ENCODE measurements around the gene NOTCH3. TPM values are rescaled to one million over a fixed set of nuclear protein-coding genes. Genes with fewer than 3 reads are reported as not detected.

The NOTCH3 gene
- total and polyA plus RNA-seq, 3 donors from 2014 or later: 11.4 to 16.8 (median 16.1) TPM

- DNase-seq: no peak
- intact Hi-C loops (cut with DNase I; ENCODE audit: low total_unique reads): no loop called here
- H3K27me3 ChIP-seq: no peaks in the 10 kb centered on the region
- H3K4me1 ChIP-seq: no peaks in the 10 kb centered on the region
- H3K36me3 ChIP-seq (ENCODE audit: low read depth, missing control alignments): no peaks in the 10 kb centered on the region
- 88 to 95% methylated on average over 2 to 10 of the region's 10 CpGs for WGBS, 2 donors
- TF ChIP-seq, protein P1, sequence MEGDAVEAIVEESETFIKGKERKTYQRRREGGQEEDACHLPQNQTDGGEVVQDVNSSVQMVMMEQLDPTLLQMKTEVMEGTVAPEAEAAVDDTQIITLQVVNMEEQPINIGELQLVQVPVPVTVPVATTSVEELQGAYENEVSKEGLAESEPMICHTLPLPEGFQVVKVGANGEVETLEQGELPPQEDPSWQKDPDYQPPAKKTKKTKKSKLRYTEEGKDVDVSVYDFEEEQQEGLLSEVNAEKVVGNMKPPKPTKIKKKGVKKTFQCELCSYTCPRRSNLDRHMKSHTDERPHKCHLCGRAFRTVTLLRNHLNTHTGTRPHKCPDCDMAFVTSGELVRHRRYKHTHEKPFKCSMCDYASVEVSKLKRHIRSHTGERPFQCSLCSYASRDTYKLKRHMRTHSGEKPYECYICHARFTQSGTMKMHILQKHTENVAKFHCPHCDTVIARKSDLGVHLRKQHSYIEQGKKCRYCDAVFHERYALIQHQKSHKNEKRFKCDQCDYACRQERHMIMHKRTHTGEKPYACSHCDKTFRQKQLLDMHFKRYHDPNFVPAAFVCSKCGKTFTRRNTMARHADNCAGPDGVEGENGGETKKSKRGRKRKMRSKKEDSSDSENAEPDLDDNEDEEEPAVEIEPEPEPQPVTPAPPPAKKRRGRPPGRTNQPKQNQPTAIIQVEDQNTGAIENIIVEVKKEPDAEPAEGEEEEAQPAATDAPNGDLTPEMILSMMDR (IDR thresholded peaks at IDR 0.05): no peak
- no peaks in the 10 kb centered on the region for H3K9me3 ChIP-seq
- no peak overlapping the region for H3K27ac ChIP-seq
- no peak overlapping the region for H3K4me3 ChIP-seq
These were observed 30.5 kb upstream of the NOTCH3 start for GRCh38 chr19:15231271-15231670.

- H3K27ac ChIP-seq: no peak overlapping the region
- intact Hi-C loops (cut with DNase I; ENCODE audit: low total_unique reads): no loop called here
- no peaks in the 10 kb centered on the region for H3K27me3 ChIP-seq
- no peak for DNase-seq
- peaks cover 5% of the 10 kb centered on the region for H3K4me1 ChIP-seq
- no peaks in the 10 kb centered on the region for H3K9me3 ChIP-seq
- H3K4me3 ChIP-seq: no peak overlapping the region
- WGBS, 2 donors: 92 to 97% methylated on average over 7 of the region's 7 CpGs
- H3K36me3 ChIP-seq (ENCODE audit: low read depth, missing control alignments): no peaks in the 10 kb centered on the region
- TF ChIP-seq POLR2A (IDR thresholded peaks at IDR 0.05): no peak
- TF ChIP-seq, protein P1 (IDR thresholded peaks at IDR 0.05): no peak
These were observed 26.5 kb upstream of the NOTCH3 start for GRCh38 chr19:15227261-15227660.

DNA sequence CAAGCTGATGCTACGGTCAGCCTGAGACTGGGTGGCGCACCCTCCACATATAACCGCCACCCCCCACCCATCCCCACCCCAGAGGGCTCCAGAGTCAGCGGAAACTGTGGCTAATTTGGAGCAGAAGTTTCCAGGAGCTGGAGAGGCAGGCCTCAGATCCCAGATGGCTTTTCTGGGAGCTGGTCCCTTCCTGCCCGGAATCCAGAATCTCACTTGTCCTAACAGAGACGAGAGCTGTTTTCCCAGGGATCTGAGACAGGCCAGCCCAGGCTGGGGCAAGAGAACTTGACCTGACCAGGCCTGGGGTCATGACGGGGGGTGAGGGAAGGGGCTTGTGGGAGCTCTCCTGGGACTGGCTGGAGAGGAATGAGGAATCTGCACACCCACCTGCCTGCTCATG, 25.0 kb upstream of the NOTCH3 start:
- H3K27me3 ChIP-seq: no peaks in the 10 kb centered on the region
- intact Hi-C loops (cut with DNase I; ENCODE audit: low total_unique reads): no loop called here
- no peak for DNase-seq
- H3K4me1 ChIP-seq: peaks cover 5% of the 10 kb centered on the region
- H3K4me3 ChIP-seq: no peak overlapping the region
- no peaks in the 10 kb centered on the region for H3K36me3 ChIP-seq (ENCODE audit: low read depth, missing control alignments)
- TF ChIP-seq, protein P1 (IDR thresholded peaks at IDR 0.05): no peak
- no peak for TF ChIP-seq POLR2A (IDR thresholded peaks at IDR 0.05)
- WGBS, 2 donors: 71 to 88% methylated on average over 5 to 7 of the region's 7 CpGs
- no peak overlapping the region for H3K27ac ChIP-seq
- no peaks in the 10 kb centered on the region for H3K9me3 ChIP-seq

DNA sequence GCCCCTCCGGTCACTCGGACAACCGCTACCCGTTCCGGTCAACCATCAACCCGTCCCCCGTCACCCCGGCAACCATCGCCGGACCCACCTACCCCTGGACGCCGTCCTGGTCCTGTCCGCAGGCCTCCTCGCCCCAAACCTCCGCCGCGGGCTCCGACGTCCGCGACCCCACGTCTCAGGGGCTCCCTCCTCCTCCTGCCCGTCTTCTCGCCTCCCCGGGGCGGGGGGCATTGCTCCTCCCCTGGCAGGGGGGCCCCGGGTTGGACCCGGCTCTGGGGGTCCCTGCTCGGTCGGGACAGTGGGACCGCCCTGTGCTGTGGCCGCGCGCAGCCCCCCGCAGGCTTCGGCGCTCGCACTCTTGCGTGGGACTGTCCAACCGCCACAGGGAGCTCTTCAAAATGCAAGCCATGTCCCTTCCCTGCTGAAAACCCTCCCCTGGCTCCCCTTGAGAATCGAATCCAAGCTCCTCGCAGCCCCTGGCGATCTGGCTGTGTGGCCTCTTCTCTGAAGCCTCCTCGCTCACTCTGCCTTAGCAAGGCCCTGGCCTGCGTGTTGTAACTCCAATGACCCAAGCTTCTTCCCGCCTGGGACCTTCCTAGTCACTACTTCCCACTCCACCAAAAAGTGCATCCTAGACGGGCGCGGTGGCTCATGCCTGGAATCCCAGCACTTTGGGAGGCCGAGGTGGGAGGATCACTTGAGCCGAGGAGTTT, 23.0 kb upstream of the NOTCH3 start:
- 8 to 11% methylated on average over 30 to 51 of the region's 51 CpGs for WGBS, 2 donors
- H3K27me3 ChIP-seq: no peaks in the 10 kb centered on the region
- no peak for DNase-seq

More for the DNA sequence above, 23.0 kb upstream of the NOTCH3 start:
- Histone ChIP-seq H3K9me3 (no peaks in the 10 kb centered on the region), H3K36me3 (ENCODE audit: low read depth, missing control alignments) (no peaks in the 10 kb centered on the region), H3K4me3 (peak overlapping the region; percentile 60 to 61), H3K27ac (peak overlapping the region in 1 of 2 donors; percentile 58), H3K4me1 (peaks cover 5% of the 10 kb centered on the region)
- intact Hi-C loops (cut with DNase I; ENCODE audit: low total_unique reads): no loop called here
- TF ChIP-seq, protein P1 (IDR thresholded peaks at IDR 0.05): no peak
